Measurements from ENCODE around the gene NINL. TPM values are rescaled to one million over a fixed set of nuclear protein-coding genes. Genes with fewer than 3 reads are reported as not detected.

The NINL gene
- total RNA-seq, 1 donor from 2014 or later: 1.8 TPM

GRCh38 chr20:25499031-25499430 lies 86.3 kb downstream of the NINL start:
- no peak for TF ChIP-seq CTCF (IDR thresholded peaks at IDR 0.05)
- no peak overlapping the region for H3K27ac Mint-ChIP-seq
- no peaks in the 10 kb centered on the region for H3K9me3 Mint-ChIP-seq
- intact Hi-C loops (cut with micrococcal nuclease): no loop called here
- no peak overlapping the region for H3K4me3 Mint-ChIP-seq
- DNase-seq: no peak
- no peaks in the 10 kb centered on the region for H3K36me3 Mint-ChIP-seq (ENCODE audit: low read depth)
- H3K4me1 Mint-ChIP-seq: no peaks in the 10 kb centered on the region
- ATAC-seq (ENCODE audit: low read depth): no peak
- CTCF ChIA-PET: no interaction called here
- H3K27me3 Mint-ChIP-seq: no peaks in the 10 kb centered on the region
- POLR2A ChIA-PET: no interaction called here

- intact Hi-C loops (cut with micrococcal nuclease): no loop called here
- Mint-ChIP-seq H3K4me1 (no peaks in the 10 kb centered on the region), H3K36me3 (ENCODE audit: low read depth) (no peaks in the 10 kb centered on the region), H3K4me3 (no peak overlapping the region), H3K27ac (no peak overlapping the region), H3K9me3 (no peaks in the 10 kb centered on the region), H3K27me3 (no peaks in the 10 kb centered on the region)
- CTCF ChIA-PET: no interaction called here
- ATAC-seq (ENCODE audit: low read depth): no peak
- no peak for DNase-seq
- no peak for TF ChIP-seq CTCF (IDR thresholded peaks at IDR 0.05)
- POLR2A ChIA-PET: no interaction called here
These were observed 87.1 kb downstream of the NINL start for GRCh38 chr20:25498280-25498606.

- Mint-ChIP-seq H3K9me3 (no peaks in the 10 kb centered on the region), H3K4me1 (no peaks in the 10 kb centered on the region), H3K4me3 (no peak overlapping the region), H3K27me3 (no peaks in the 10 kb centered on the region), H3K27ac (no peak overlapping the region), H3K36me3 (ENCODE audit: low read depth) (no peaks in the 10 kb centered on the region)
- no peak for TF ChIP-seq CTCF (IDR thresholded peaks at IDR 0.05)
- ChIA-PET POLR2A (no interaction called here), CTCF (no interaction called here)
- DNase-seq (no peak), ATAC-seq (ENCODE audit: low read depth) (no peak)
- intact Hi-C loops (cut with micrococcal nuclease): no loop called here
These were observed 87.6 kb downstream of the NINL start for GRCh38 chr20:25497586-25498279.

- H3K4me3 Mint-ChIP-seq: no peak overlapping the region
- ATAC-seq (ENCODE audit: low read depth) (no peak), DNase-seq (no peak)
- intact Hi-C loops (cut with micrococcal nuclease): no loop called here
- H3K36me3 Mint-ChIP-seq (ENCODE audit: low read depth): no peaks in the 10 kb centered on the region
- POLR2A ChIA-PET: no interaction called here
- no peak for TF ChIP-seq CTCF (IDR thresholded peaks at IDR 0.05)
- no peaks in the 10 kb centered on the region for H3K4me1 Mint-ChIP-seq
- no peak overlapping the region for H3K27ac Mint-ChIP-seq
- CTCF ChIA-PET: no interaction called here
- no peaks in the 10 kb centered on the region for H3K9me3 Mint-ChIP-seq
- no peaks in the 10 kb centered on the region for H3K27me3 Mint-ChIP-seq
These were observed 88.3 kb downstream of the NINL start for GRCh38 chr20:25496968-25497401.

GRCh38 chr20:25496165-25496967 lies 89.0 kb downstream of the NINL start:
- no peak overlapping the region for H3K4me3 Mint-ChIP-seq
- ChIA-PET CTCF (no interaction called here), POLR2A (no interaction called here)
- no peak overlapping the region for H3K27ac Mint-ChIP-seq
- no peaks in the 10 kb centered on the region for H3K27me3 Mint-ChIP-seq
- DNase-seq (no peak), ATAC-seq (ENCODE audit: low read depth) (no peak)
- intact Hi-C loops (cut with micrococcal nuclease): no loop called here
- H3K9me3 Mint-ChIP-seq: no peaks in the 10 kb centered on the region
- H3K36me3 Mint-ChIP-seq (ENCODE audit: low read depth): no peaks in the 10 kb centered on the region
- H3K4me1 Mint-ChIP-seq: no peaks in the 10 kb centered on the region
- TF ChIP-seq CTCF (IDR thresholded peaks at IDR 0.05): no peak
